Measurements from ENCODE around the gene RALGDS.

DNA sequence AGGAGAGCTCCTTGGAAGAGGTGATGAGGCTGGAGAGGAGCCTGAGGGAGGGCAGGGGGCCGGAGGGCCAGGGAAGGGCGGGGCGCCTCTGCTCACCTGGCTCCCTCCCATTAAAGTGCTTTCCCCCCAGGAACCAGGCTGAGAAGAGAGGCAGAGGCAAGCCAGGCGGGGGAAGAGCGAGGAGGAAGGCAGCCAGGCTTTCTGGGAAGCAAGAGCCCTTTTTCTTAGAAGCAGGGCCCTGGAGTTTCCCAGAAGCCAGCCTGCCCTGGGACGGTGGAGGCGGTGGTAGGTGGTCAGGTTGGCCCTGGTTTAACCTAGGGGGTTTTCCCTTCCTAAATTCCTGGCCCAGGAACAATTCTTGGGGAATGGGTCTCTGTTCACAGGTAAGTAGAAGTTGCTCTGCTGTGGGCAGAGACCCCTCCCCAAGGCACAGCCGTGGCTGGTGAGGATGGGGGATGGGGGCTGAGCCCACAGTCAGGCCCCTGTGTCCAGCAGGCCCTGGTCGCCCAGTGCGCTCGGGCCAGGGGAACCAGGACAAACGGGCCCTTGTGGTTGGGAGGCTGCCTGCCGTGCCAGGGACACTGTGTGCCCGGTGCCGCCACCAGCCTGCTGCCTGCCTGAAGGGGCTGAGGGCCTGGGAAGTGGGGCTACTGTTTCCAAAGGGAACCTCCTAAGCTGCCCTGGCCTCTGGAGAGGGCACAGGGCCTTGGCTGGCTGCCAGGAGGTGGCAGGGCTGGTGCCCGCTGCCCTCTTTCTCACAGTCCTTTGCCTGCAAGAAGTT, 16.6 kb upstream of the RALGDS start:
- TF ChIP-seq, protein P1, sequence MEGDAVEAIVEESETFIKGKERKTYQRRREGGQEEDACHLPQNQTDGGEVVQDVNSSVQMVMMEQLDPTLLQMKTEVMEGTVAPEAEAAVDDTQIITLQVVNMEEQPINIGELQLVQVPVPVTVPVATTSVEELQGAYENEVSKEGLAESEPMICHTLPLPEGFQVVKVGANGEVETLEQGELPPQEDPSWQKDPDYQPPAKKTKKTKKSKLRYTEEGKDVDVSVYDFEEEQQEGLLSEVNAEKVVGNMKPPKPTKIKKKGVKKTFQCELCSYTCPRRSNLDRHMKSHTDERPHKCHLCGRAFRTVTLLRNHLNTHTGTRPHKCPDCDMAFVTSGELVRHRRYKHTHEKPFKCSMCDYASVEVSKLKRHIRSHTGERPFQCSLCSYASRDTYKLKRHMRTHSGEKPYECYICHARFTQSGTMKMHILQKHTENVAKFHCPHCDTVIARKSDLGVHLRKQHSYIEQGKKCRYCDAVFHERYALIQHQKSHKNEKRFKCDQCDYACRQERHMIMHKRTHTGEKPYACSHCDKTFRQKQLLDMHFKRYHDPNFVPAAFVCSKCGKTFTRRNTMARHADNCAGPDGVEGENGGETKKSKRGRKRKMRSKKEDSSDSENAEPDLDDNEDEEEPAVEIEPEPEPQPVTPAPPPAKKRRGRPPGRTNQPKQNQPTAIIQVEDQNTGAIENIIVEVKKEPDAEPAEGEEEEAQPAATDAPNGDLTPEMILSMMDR (conservative IDR thresholded peaks at IDR 0.05; ENCODE audit: low read depth, low read length), result no peak
- TF ChIP-seq EZH2 (IDR thresholded peaks at IDR 0.05; ENCODE audit: borderline replicate concordance, low read depth, low read length, poor library complexity, severe bottlenecking), result no peak

Measured in A673 (cell line).